Right lobe of liver (tissue), 6 donors: ENCODE data around the gene NPAS2. TPM values are rescaled to one million over a fixed set of nuclear protein-coding genes. Genes with fewer than 3 reads are reported as not detected.

Source experiments
- ATAC-seq, 4 donors: fragments of 200-7000 bp; cut with Tn5 transposase; one replicate each; pipeline ENCODE4 v1.9.1; 2020; ENCODE audit warnings: mild to moderate bottlenecking in 4 of 4, moderate library complexity in 4 of 4
- DNase-seq, 3 donors: peaks; one replicate each; pipeline ENCODE4 v3.0.0-alpha.2; 2020
- H3K27ac ChIP-seq, 3 donors: fragments of 200-600 bp; one replicate each; pipeline ENCODE4 v1.8.0; 2022
- H3K27me3 ChIP-seq, 2 donors: fragments of 200-600 bp; one replicate each; pipeline ENCODE4 v1.8.0; 2022
- H3K36me3 ChIP-seq, 4 donors: fragments of 200-600 bp; sonication (generic) in 1 of 4; one replicate each; pipeline versions ENCODE4 v1.5.1 to v1.8.0; 2017 to 2022; ENCODE audit warnings: control low read depth in 1 of 4
- H3K4me1 ChIP-seq, 4 donors: fragments of 200-600 bp; sonication (generic) in 1 of 4; one replicate each; pipeline versions ENCODE4 v1.5.1 to v1.8.0; 2017 to 2022; ENCODE audit warnings: control low read depth in 1 of 4
- H3K4me3 ChIP-seq, 3 donors: fragments of 200-600 bp; one replicate each; pipeline ENCODE4 v1.8.0; 2022
- H3K9me3 ChIP-seq, 4 donors: fragments of 200-600 bp; sonication (generic) in 1 of 4; one replicate each; pipeline versions ENCODE4 v1.5.1 to v1.8.0; 2017 to 2022; ENCODE audit warnings: control low read depth in 1 of 4
- POLR2A ChIP-seq: fragments of 450-650 bp; IDR thresholded peaks from one replicate; pipeline ENCODE4 v1.6.1; 2017; ENCODE audit warnings: antibody characterized with exemption, mild to moderate bottlenecking
- WGBS: methylation state at CpG from one replicate; pipeline ENCODE4 v1.1.6; 2018; ENCODE audit warnings: low coverage, low lambda C conversion rate; ENCODE audit not compliant: insufficient coverage; ENCODE audit errors: missing lambda C conversion rate; 5-methylcytosine and 5-hydroxymethylcytosine counted together
- intact Hi-C, 2 donors: fragments of 100-400 bp; cut with DNase I; formaldehyde crosslinking; loops; one replicate each; pipeline versions ENCODE4 v1.11.2 to v1.14.1; 2022
- total RNA-seq, 6 experiments: library from RNA; depleted of rRNA in 2 of 6; stranded (reverse); fragments of >200 nt in 2 of 6; fragmentation: NEBNext Ultra II Directional in 3 of 6; extraction: Animal tissue kit (Norgen Biotek cat#: 25700) in 3 of 6; gene quantifications; one replicate each; pipeline versions ENCODE4 v1.1.0 to v1.2.4, GENCODE V29; 2016 to 2023
- TF ChIP-seq, protein P1 (sequence below), 4 donors: fragments of 200-600 bp in 3 of 4; fragments of 450-650 bp in 1 of 4; IDR thresholded peaks; one replicate each; pipeline versions ENCODE4 v1.5.1 to v1.8.0; 2016 to 2022; ENCODE audit warnings: antibody characterized with exemption in 4 of 4, mild to moderate bottlenecking in 2 of 4
- donor health status: DM: no; HTN: yes; CAD: no.
- donor health status: DM: no; HTN: no; CAD: no.
- donor health status: DM: no; HTN: no; CAD: no.
- donor health status: DM: no; HTN: yes; CAD: no.
- donor health status: DM: no; HTN: yes; CAD: no.

Gene NPAS2
- total RNA-seq, 6 experiments from 2014 or later, result 8.8 to 33.3 (median 24.5) TPM

DNA sequence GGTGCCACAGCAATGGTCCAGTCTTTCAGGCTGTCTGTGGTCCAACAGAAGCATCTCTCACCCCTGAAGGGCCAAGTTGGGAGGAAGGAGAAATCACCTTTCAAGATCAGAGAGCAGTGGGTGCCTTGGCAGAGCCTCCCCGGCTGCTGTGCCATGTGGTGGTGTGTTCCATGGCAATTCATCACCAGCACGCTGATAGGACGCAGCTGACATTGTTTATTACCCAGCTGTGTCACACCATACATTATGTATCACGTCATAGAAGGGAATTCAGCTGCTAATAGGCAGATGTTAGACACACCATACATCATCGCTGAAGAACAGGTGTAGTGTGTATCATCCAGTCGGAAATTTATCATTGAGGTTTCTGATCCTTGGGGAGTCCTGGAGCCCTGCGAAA lies 152.5 kb downstream of the NPAS2 start:
- Histone ChIP-seq H3K4me1 (no peaks in the 10 kb centered on the region), H3K9me3 (no peaks in the 10 kb centered on the region), H3K4me3 (no peak overlapping the region), H3K36me3 (peaks cover 0 to 43% (median 2%) of the 10 kb centered on the region in 4 donors), H3K27me3 (no peaks in the 10 kb centered on the region), H3K27ac (no peak overlapping the region)
- 96% methylated on average over 6 of the region's 7 CpGs for WGBS
- intact Hi-C loops, result no loop called here
- no peak for TF ChIP-seq POLR2A
- TF ChIP-seq, protein P1, sequence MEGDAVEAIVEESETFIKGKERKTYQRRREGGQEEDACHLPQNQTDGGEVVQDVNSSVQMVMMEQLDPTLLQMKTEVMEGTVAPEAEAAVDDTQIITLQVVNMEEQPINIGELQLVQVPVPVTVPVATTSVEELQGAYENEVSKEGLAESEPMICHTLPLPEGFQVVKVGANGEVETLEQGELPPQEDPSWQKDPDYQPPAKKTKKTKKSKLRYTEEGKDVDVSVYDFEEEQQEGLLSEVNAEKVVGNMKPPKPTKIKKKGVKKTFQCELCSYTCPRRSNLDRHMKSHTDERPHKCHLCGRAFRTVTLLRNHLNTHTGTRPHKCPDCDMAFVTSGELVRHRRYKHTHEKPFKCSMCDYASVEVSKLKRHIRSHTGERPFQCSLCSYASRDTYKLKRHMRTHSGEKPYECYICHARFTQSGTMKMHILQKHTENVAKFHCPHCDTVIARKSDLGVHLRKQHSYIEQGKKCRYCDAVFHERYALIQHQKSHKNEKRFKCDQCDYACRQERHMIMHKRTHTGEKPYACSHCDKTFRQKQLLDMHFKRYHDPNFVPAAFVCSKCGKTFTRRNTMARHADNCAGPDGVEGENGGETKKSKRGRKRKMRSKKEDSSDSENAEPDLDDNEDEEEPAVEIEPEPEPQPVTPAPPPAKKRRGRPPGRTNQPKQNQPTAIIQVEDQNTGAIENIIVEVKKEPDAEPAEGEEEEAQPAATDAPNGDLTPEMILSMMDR (IDR thresholded peaks at IDR 0.05), result no peak
- ATAC-seq (no peak), DNase-seq (no peak)

DNA sequence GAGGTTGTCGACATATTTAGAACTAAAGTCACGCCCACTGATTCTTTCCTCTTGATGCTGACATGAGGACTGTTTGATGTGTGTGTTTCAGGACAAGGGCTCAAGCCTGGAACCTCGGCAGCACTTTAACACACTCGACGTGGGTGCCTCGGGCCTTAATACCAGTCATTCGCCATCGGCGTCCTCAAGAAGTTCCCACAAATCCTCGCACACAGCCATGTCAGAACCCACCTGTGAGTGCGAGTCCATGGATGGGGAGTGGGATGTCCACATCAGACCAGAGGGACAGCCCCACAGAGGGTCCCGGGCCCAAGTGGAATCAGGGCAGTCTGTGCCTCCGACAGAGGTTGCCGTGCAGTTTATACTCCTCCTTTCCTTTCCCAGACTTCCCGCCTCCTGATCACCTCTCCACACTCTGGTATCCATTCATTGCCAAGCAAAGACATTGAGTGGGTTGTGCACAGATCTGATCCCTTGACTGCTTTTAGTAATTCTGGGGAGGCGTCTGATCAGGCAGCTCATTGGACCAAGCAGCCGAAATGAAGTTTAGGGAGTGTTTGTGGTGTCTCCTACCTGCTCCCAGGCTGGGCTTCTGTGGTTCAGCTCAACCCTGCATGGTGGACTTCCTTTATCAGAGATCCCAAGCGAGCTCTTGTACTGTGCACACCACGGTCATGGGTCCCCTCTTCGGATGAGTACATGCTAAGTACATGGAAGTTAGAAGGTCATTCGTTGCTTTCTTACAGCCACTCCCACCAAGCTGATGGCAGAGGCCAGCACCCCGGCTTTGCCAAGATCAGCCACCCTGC lies 155.0 kb downstream of the NPAS2 start:
- Histone ChIP-seq H3K27ac (no peak overlapping the region), H3K36me3 (peaks cover 0 to 40% (median 2%) of the 10 kb centered on the region in 4 donors), H3K27me3 (no peaks in the 10 kb centered on the region), H3K4me3 (no peak overlapping the region), H3K4me1 (no peaks in the 10 kb centered on the region), H3K9me3 (no peaks in the 10 kb centered on the region)
- WGBS, result 90% methylated on average over 10 of the region's 22 CpGs
- TF ChIP-seq, protein P1 (IDR thresholded peaks at IDR 0.05), result no peak
- TF ChIP-seq POLR2A, result no peak
- ATAC-seq (no peak), DNase-seq (no peak)
- intact Hi-C loops, result no loop called here

DNA sequence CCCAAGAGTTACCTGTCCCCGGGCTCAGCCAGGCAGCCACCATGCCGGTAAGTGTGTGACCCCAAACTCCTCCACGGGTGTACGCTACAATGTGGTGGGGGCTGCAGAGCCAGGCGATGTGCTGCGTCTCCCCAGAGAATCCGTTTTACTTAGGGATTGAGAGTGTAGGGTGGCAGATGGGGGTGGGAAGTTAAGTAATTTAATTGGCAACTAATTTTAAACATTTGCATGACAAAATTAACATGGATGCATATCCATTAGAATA lies 155.5 kb downstream of the NPAS2 start:
- intact Hi-C loops, result no loop called here
- no peak overlapping the region for H3K4me3 ChIP-seq
- H3K27me3 ChIP-seq, result no peaks in the 10 kb centered on the region
- WGBS, result 95% methylated on average over 4 of the region's 7 CpGs
- H3K9me3 ChIP-seq, result no peaks in the 10 kb centered on the region
- H3K27ac ChIP-seq, result no peak overlapping the region
- no peak for ATAC-seq
- no peak for DNase-seq
- peaks cover 0 to 40% (median 2%) of the 10 kb centered on the region in 4 donors for H3K36me3 ChIP-seq
- no peaks in the 10 kb centered on the region for H3K4me1 ChIP-seq
- TF ChIP-seq POLR2A, result no peak
- TF ChIP-seq, protein P1 (IDR thresholded peaks at IDR 0.05), result no peak

DNA sequence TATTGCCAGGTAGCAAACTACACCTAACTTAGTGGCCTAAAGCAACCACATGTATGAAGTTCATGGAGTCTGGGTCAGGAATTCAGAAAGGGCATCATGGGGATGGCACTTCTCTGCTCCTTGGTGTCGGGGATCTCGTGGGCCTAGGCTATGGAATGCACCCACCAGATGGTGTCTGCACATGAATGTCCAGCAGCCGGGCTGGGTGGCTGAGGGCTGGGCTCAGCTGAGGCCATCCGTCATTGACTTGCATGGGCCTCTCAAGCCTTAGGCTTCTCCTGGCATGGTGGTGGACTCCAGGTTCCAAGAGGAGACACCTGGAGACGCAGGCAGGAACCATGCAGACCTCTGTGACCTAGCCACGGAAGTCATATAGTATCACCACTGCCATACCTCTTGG lies 156.1 kb downstream of the NPAS2 start:
- no CpG with 5 or more reads among the region's 6 CpGs for WGBS
- DNase-seq, result no peak
- no peak for TF ChIP-seq POLR2A
- TF ChIP-seq, protein P1 (IDR thresholded peaks at IDR 0.05), result no peak

More for the DNA sequence above, 156.1 kb downstream of the NPAS2 start:
- Histone ChIP-seq H3K4me3 (no peak overlapping the region), H3K9me3 (no peaks in the 10 kb centered on the region), H3K36me3 (peaks cover 0 to 38% (median 2%) of the 10 kb centered on the region in 4 donors), H3K4me1 (no peaks in the 10 kb centered on the region), H3K27me3 (no peaks in the 10 kb centered on the region), H3K27ac (no peak overlapping the region)
- intact Hi-C loops, result no loop called here
- no peak for ATAC-seq
